ENCODE results near the gene NFYC. TPM values are rescaled to one million over a fixed set of nuclear protein-coding genes. Genes with fewer than 3 reads are reported as not detected.

The NFYC gene
- total RNA-seq, 1 experiment from 2014 or later: 65.5 TPM

GRCh38 chr1:40780678-40781607, 89.4 kb downstream of the NFYC start:
- peaks cover 39% of the 10 kb centered on the region for H3K27me3 Mint-ChIP-seq (ENCODE audit: unreplicated experiment)
- no peak overlapping the region for H3K4me3 Mint-ChIP-seq (ENCODE audit: low read depth, unreplicated experiment)

GRCh38 chr1:40781608-40781971, 90.1 kb downstream of the NFYC start:
- no peak for DNase-seq
- Mint-ChIP-seq H3K36me3 (ENCODE audit: insufficient read depth, unreplicated experiment) (peaks cover 20% of the 10 kb centered on the region), H3K4me1 (ENCODE audit: low read depth, unreplicated experiment) (peaks cover 35% of the 10 kb centered on the region), H3K4me3 (ENCODE audit: low read depth, unreplicated experiment) (no peak overlapping the region), H3K27ac (ENCODE audit: unreplicated experiment) (peak overlapping the region; percentile 18), H3K27me3 (ENCODE audit: unreplicated experiment) (peaks cover 39% of the 10 kb centered on the region), H3K9me3 (ENCODE audit: low read depth, unreplicated experiment) (peaks cover 2% of the 10 kb centered on the region)
- intact Hi-C loops (cut with micrococcal nuclease; ENCODE audit: unreplicated experiment): no loop called here
- no peak for TF ChIP-seq CTCF (IDR thresholded peaks at IDR 0.05; ENCODE audit: unreplicated experiment)
- CTCF ChIA-PET: no interaction called here
- no TSS peak for BruUV-seq (replicated peaks)

More at GRCh38 chr1:40780678-40781607, 89.4 kb downstream of the NFYC start:
- CTCF ChIA-PET: no interaction called here
- peaks cover 35% of the 10 kb centered on the region for H3K4me1 Mint-ChIP-seq (ENCODE audit: low read depth, unreplicated experiment)
- peaks cover 2% of the 10 kb centered on the region for H3K9me3 Mint-ChIP-seq (ENCODE audit: low read depth, unreplicated experiment)
- TF ChIP-seq CTCF (IDR thresholded peaks at IDR 0.05; ENCODE audit: unreplicated experiment): no peak
- DNase-seq: no peak
- intact Hi-C loops (cut with micrococcal nuclease; ENCODE audit: unreplicated experiment): no loop called here
- peak overlapping the region; percentile 18 for H3K27ac Mint-ChIP-seq (ENCODE audit: unreplicated experiment)
- H3K36me3 Mint-ChIP-seq (ENCODE audit: insufficient read depth, unreplicated experiment): peaks cover 20% of the 10 kb centered on the region
- BruUV-seq (replicated peaks): no TSS peak

GRCh38 chr1:40782371-40782956, 91.0 kb downstream of the NFYC start:
- BruUV-seq (replicated peaks): no TSS peak
- TF ChIP-seq CTCF (IDR thresholded peaks at IDR 0.05; ENCODE audit: unreplicated experiment): no peak
- peaks cover 44% of the 10 kb centered on the region for H3K27me3 Mint-ChIP-seq (ENCODE audit: unreplicated experiment)
- H3K27ac Mint-ChIP-seq (ENCODE audit: unreplicated experiment): peak overlapping the region; percentile 70
- peak; percentile 28 for DNase-seq
- CTCF ChIA-PET: interaction anchor here (0.7 to 1.5 kb wide), 2 partner anchors 9 to 16 kb away, joined by 3 to 4 read pairs; no protein-coding TSS in a partner anchor
- H3K4me3 Mint-ChIP-seq (ENCODE audit: low read depth, unreplicated experiment): peak overlapping the region; percentile 71
- H3K4me1 Mint-ChIP-seq (ENCODE audit: low read depth, unreplicated experiment): peaks cover 35% of the 10 kb centered on the region
- intact Hi-C loops (cut with micrococcal nuclease; ENCODE audit: unreplicated experiment): no loop called here
- H3K9me3 Mint-ChIP-seq (ENCODE audit: low read depth, unreplicated experiment): no peaks in the 10 kb centered on the region
- peaks cover 20% of the 10 kb centered on the region for H3K36me3 Mint-ChIP-seq (ENCODE audit: insufficient read depth, unreplicated experiment)

GRCh38 chr1:40783001-40783905, 91.7 kb downstream of the NFYC start, which contains the start of gene KCNQ4:
Gene KCNQ4, plus strand, starts transcription at chr1:40783787. Its CDS starts 307 bp downstream, at chr1:40784094.
- CTCF ChIA-PET: interaction anchor here (1.5 kb wide), 1 partner anchor 9 kb away, joined by 4 read pairs; no protein-coding TSS in a partner anchor
- H3K9me3 Mint-ChIP-seq (ENCODE audit: low read depth, unreplicated experiment): no peaks in the 10 kb centered on the region
- no peak for TF ChIP-seq CTCF (IDR thresholded peaks at IDR 0.05; ENCODE audit: unreplicated experiment)
- H3K27me3 Mint-ChIP-seq (ENCODE audit: unreplicated experiment): peaks cover 52% of the 10 kb centered on the region
- H3K4me3 Mint-ChIP-seq (ENCODE audit: low read depth, unreplicated experiment): peak within 1 kb of the TSS; percentile 71
- H3K36me3 Mint-ChIP-seq (ENCODE audit: insufficient read depth, unreplicated experiment): peaks cover 20% of the 10 kb centered on the region
- BruUV-seq (replicated peaks): no TSS peak
- H3K27ac Mint-ChIP-seq (ENCODE audit: unreplicated experiment): peak within 1 kb of the TSS; percentile 70
- peak; percentile 47 for DNase-seq
- intact Hi-C loops (cut with micrococcal nuclease; ENCODE audit: unreplicated experiment): no loop called here
- H3K4me1 Mint-ChIP-seq (ENCODE audit: low read depth, unreplicated experiment): peaks cover 35% of the 10 kb centered on the region

All from Calu3 (cell line).